ENCODE results near the gene HSPA4.

- TF ChIP-seq CTCF (IDR thresholded peaks at IDR 0.05; ENCODE audit: low read length) (no peak), EZH2 (optimal IDR thresholded peaks at IDR 0.05; ENCODE audit: low read depth, low read length) (no peak)
Measured at GRCh38 chr5:133075572-133076536, 24.0 kb downstream of the HSPA4 start.

All from MM.1S (cell line).